ENCODE data around the gene THAP8. TPM values are rescaled to one million over a fixed set of nuclear protein-coding genes. Genes with fewer than 3 reads are reported as not detected.

Gene THAP8
- total and polyA plus RNA-seq, 11 donors: 2.3 to 7.3 (median 4.9) TPM

DNA sequence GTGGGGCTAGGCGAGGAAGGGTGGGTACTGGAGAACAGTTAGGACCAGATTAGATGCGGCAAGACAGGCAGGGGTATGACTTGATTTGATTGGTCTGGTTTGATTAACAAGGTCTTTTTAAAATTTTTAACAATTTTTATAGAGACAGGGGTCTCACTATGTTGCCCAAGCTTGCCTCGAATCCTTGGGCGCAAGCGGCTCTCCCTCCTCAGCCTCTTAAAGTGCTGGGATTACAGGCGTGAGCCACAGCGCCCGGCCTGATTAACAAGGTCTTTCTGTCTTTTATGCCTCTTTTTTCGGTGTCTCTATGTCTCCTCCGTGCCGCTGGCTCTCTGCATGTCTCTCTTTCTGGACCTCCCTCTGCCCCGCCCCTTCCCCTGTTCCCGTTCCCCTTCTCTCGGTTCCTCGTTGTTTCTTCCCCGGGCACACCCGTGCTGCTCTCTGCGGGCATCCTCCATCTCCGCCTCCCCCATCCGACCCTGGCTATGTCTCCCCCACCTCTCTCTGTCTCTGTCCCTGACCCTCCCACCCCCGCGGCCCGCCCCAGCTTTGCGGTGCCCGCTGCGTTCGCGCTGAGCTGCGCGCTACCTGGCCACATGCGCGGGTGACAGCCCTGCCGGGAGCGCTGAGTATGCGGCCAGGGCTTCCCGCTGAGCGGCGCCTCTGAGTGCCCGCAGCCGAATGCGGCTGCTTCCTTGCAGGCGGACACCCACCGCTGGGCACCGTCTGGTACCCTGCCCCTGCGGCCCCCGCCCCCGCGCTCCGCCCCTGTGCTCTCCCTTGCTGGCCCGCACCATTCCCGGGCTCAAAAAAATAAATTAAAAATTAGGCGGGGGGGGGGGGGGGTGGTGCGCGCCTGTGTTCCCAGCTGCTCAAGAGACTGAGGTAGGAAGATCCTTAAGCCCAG lies 67.2 kb downstream of the THAP8 start:
- 8 to 12% (median 9%) methylated on average over 38 to 54 of the region's 54 CpGs for WGBS, 4 donors
- Histone ChIP-seq H3K27me3 (peaks cover 7 to 48% (median 21%) of the 10 kb centered on the region in 9 donors), H3K4me1 (peaks cover 0 to 8% (median 0%) of the 10 kb centered on the region in 12 donors), H3K4me3 (peak overlapping the region in 9 of 12 donors; percentile 14 to 52 (median 33)), H3K9me3 (peaks cover 0 to 7% (median 0%) of the 10 kb centered on the region in 12 donors), H3K27ac (no peak overlapping the region), H3K36me3 (no peaks in the 10 kb centered on the region)
- TF ChIP-seq, protein P1, sequence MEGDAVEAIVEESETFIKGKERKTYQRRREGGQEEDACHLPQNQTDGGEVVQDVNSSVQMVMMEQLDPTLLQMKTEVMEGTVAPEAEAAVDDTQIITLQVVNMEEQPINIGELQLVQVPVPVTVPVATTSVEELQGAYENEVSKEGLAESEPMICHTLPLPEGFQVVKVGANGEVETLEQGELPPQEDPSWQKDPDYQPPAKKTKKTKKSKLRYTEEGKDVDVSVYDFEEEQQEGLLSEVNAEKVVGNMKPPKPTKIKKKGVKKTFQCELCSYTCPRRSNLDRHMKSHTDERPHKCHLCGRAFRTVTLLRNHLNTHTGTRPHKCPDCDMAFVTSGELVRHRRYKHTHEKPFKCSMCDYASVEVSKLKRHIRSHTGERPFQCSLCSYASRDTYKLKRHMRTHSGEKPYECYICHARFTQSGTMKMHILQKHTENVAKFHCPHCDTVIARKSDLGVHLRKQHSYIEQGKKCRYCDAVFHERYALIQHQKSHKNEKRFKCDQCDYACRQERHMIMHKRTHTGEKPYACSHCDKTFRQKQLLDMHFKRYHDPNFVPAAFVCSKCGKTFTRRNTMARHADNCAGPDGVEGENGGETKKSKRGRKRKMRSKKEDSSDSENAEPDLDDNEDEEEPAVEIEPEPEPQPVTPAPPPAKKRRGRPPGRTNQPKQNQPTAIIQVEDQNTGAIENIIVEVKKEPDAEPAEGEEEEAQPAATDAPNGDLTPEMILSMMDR (IDR thresholded peaks at IDR 0.05): no peak
- TF ChIP-seq POLR2A (IDR thresholded peaks at IDR 0.05): no peak
- ATAC-seq: peak in 3 of 4 donors; percentile 49 to 54 (median 49)
- intact Hi-C loops (cut with DNase I): no loop called here
- peak in 3 of 5 donors; percentile 25 to 50 (median 34) for DNase-seq

DNA sequence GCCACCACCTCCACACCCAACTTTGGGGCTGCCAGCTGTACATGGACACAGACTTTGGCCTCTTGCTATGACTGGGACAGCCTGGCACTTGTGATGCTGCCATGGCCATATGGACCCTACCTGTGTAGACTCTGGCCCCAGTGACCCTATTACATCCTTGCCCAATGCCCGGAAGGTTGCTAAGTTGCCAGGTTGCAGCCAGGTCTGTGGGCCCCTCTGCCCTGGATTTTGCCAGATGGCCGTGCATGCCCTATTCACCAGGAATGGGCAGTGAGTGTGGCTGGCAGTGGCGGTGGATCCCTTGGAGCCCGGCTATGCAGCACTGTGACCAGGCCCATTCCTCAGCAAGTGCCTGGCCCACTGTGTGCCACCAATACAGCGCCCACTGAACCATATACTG lies 68.0 kb downstream of the THAP8 start:
- Histone ChIP-seq H3K27ac (no peak overlapping the region), H3K36me3 (no peaks in the 10 kb centered on the region), H3K4me3 (no peak overlapping the region), H3K4me1 (peaks cover 0 to 8% (median 0%) of the 10 kb centered on the region in 12 donors), H3K9me3 (peaks cover 0 to 7% (median 0%) of the 10 kb centered on the region in 12 donors), H3K27me3 (peaks cover 7 to 52% (median 21%) of the 10 kb centered on the region in 9 donors)
- intact Hi-C loops (cut with DNase I): no loop called here
- 90 to 100% (median 94%) methylated on average over 1 to 5 of the region's 5 CpGs for WGBS, 4 donors
- ATAC-seq: no peak
- TF ChIP-seq POLR2A (IDR thresholded peaks at IDR 0.05): no peak
- TF ChIP-seq, protein P1 (IDR thresholded peaks at IDR 0.05): no peak
- DNase-seq: no peak

Other genes starting within 250 kb of the THAP8 start
- not detected for gene PRODH2, start 241.4 kb downstream of the THAP8 start, total RNA-seq
- gene PRODH2, start 241.4 kb downstream of the THAP8 start, polyA plus RNA-seq: not detected
- 1 to 10 TPM in 1 of 9 donors, not detected in 8; 1.0 TPM for gene NPHS1, start 201.8 kb downstream of the THAP8 start, total RNA-seq
- gene NPHS1, start 201.8 kb downstream of the THAP8 start, polyA plus RNA-seq: not detected
- gene KIRREL2, start 197.4 kb downstream of the THAP8 start, total RNA-seq: under 1 TPM in 1 of 9 donors, not detected in 8; 0.77 TPM
- not detected for gene KIRREL2, start 197.4 kb downstream of the THAP8 start, polyA plus RNA-seq
- 10 to 100 TPM in 8 of 9 donors, 1 to 10 TPM in 1; 8.9 to 44.3 (median 25.3) TPM for gene APLP1, start 185.7 kb downstream of the THAP8 start, total RNA-seq
- 10 to 100 TPM in 1 of 2 donors, 1 to 10 TPM in 1; 2.1 to 19.0 TPM for gene APLP1, start 185.7 kb downstream of the THAP8 start, polyA plus RNA-seq
- 10 to 100 TPM in 1 of 9 donors, 1 to 10 TPM in 7, under 1 TPM in 1; 0.79 to 12.3 (median 3.0) TPM for gene NFKBID, start 153.7 kb downstream of the THAP8 start, total RNA-seq
- 1 to 10 TPM; 2.8 to 3.1 TPM for gene NFKBID, start 153.7 kb downstream of the THAP8 start, polyA plus RNA-seq
- 10 to 100 TPM in 2 of 9 donors, 1 to 10 TPM in 6, not detected in 1; 2.3 to 31.7 (median 4.7) TPM for gene HCST, start 151.8 kb downstream of the THAP8 start, total RNA-seq
- gene HCST, start 151.8 kb downstream of the THAP8 start, polyA plus RNA-seq: 10 to 100 TPM in 1 of 2 donors, 1 to 10 TPM in 1; 3.2 to 10.1 TPM
- gene TYROBP, start 146.0 kb downstream of the THAP8 start, total RNA-seq: 100 to 1,000 TPM in 2 of 9 donors, 10 to 100 TPM in 7; 12.6 to 237 (median 19.4) TPM
- gene TYROBP, start 146.0 kb downstream of the THAP8 start, polyA plus RNA-seq: 10 to 100 TPM; 17.1 to 42.7 TPM
- gene LRFN3, start 117.9 kb downstream of the THAP8 start, total RNA-seq: 10 to 100 TPM in 3 of 9 donors, 1 to 10 TPM in 6; 4.5 to 18.6 (median 8.5) TPM
- 10 to 100 TPM in 1 of 2 donors, 1 to 10 TPM in 1; 6.3 to 14.7 TPM for gene LRFN3, start 117.9 kb downstream of the THAP8 start, polyA plus RNA-seq
- 10 to 100 TPM in 8 of 9 donors, 1 to 10 TPM in 1; 9.7 to 41.8 (median 11.4) TPM for gene SDHAF1, start 59.1 kb downstream of the THAP8 start, total RNA-seq
- 10 to 100 TPM in 1 of 2 donors, 1 to 10 TPM in 1; 9.8 to 18.5 TPM for gene SDHAF1, start 59.1 kb downstream of the THAP8 start, polyA plus RNA-seq
- gene SYNE4, start 45.5 kb downstream of the THAP8 start, total RNA-seq: under 1 TPM in 5 of 9 donors, not detected in 4; 0.12 to 0.50 (median 0.19) TPM
- under 1 TPM; 0.15 to 0.17 TPM for gene SYNE4, start 45.5 kb downstream of the THAP8 start, polyA plus RNA-seq
- gene ALKBH6, start 40.1 kb downstream of the THAP8 start, total RNA-seq: 10 to 100 TPM in 6 of 9 donors, 1 to 10 TPM in 3; 7.3 to 22.5 (median 11.5) TPM
- gene ALKBH6, start 40.1 kb downstream of the THAP8 start, polyA plus RNA-seq: 10 to 100 TPM; 13.4 TPM
- 1 to 10 TPM; 2.2 to 8.0 (median 4.3) TPM for gene CLIP3, start 21.4 kb downstream of the THAP8 start, total RNA-seq
- 1 to 10 TPM; 1.3 TPM for gene CLIP3, start 21.4 kb downstream of the THAP8 start, polyA plus RNA-seq
- gene WDR62, start 612 bp upstream of the THAP8 start, total RNA-seq: 10 to 100 TPM in 3 of 9 donors, 1 to 10 TPM in 6; 2.5 to 24.3 (median 7.7) TPM
- 10 to 100 TPM in 1 of 2 donors, 1 to 10 TPM in 1; 1.4 to 20.6 TPM for gene WDR62, start 612 bp upstream of the THAP8 start, polyA plus RNA-seq
- gene OVOL3, start 56.9 kb upstream of the THAP8 start, total RNA-seq: not detected
- gene OVOL3, start 56.9 kb upstream of the THAP8 start, polyA plus RNA-seq: not detected
- 100 to 1,000 TPM in 5 of 9 donors, 10 to 100 TPM in 4; 80.4 to 153 (median 107) TPM for gene POLR2I, start 60.6 kb upstream of the THAP8 start, total RNA-seq
- 100 to 1,000 TPM in 1 of 2 donors, 10 to 100 TPM in 1; 93.1 to 180 TPM for gene POLR2I, start 60.6 kb upstream of the THAP8 start, polyA plus RNA-seq
- gene TBCB, start 61.2 kb upstream of the THAP8 start, total RNA-seq: 100 to 1,000 TPM in 6 of 9 donors, 10 to 100 TPM in 3; 89.8 to 146 (median 111) TPM
- gene TBCB, start 61.2 kb upstream of the THAP8 start, polyA plus RNA-seq: 100 to 1,000 TPM; 109 to 171 TPM
- 1,000 to 10,000 TPM in 1 of 9 donors, 100 to 1,000 TPM in 8; 272 to 1,054 (median 860) TPM for gene CAPNS1, start 85.8 kb upstream of the THAP8 start, total RNA-seq
- 1,000 to 10,000 TPM in 1 of 2 donors, 100 to 1,000 TPM in 1; 956 to 1,083 TPM for gene CAPNS1, start 85.8 kb upstream of the THAP8 start, polyA plus RNA-seq
- 1,000 to 10,000 TPM in 7 of 9 donors, 100 to 1,000 TPM in 2; 414 to 2,982 (median 2,187) TPM for gene COX7A1, start 98.2 kb upstream of the THAP8 start, total RNA-seq
- 1,000 to 10,000 TPM in 1 of 2 donors, 100 to 1,000 TPM in 1; 470 to 2,188 TPM for gene COX7A1, start 98.2 kb upstream of the THAP8 start, polyA plus RNA-seq
- gene ZNF565, start 160.4 kb upstream of the THAP8 start, total RNA-seq: 1 to 10 TPM; 2.3 to 4.3 (median 3.0) TPM
- gene ZNF565, start 160.4 kb upstream of the THAP8 start, polyA plus RNA-seq: 1 to 10 TPM; 2.6 to 3.6 TPM
- 10 to 100 TPM; 28.2 to 53.7 (median 35.1) TPM for gene ZNF146, start 160.8 kb upstream of the THAP8 start, total RNA-seq
- 10 to 100 TPM; 14.1 to 41.1 TPM for gene ZNF146, start 160.8 kb upstream of the THAP8 start, polyA plus RNA-seq